Bone marrow (tissue), 2 donors: ENCODE results near the gene GMIP.
"Not testable (repeated sequence)": the region's sequence is repeated elsewhere in the genome, so short reads cannot be mapped to it uniquely, and the experiment has no call there.

Experiments used
- DNase-seq, 2 donors: peaks; one replicate each; lab custom pipeline; 2025; lab: John Stamatoyannopoulos, UW

The GMIP gene

DNA sequence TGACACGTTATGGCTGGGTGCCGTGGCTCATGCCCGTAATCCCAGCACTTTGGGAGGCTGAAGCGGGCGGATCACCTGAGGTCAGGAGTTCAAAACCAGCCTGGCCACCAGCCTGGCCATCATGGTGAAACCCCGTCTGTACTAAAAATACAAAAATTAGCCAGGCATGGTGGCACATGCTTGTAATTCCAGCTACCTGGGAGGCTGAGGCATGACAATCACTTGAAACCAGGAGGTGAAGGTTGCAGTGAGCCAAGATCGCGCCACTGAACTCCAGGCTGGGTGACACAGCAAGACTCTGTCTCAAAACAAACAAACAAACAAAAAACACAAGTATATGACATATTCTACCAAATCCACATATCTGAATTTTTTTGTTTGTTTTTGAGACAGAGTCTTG is 36.8 kb downstream of the GMIP start:
- DNase-seq: not testable (repeated sequence)

DNA sequence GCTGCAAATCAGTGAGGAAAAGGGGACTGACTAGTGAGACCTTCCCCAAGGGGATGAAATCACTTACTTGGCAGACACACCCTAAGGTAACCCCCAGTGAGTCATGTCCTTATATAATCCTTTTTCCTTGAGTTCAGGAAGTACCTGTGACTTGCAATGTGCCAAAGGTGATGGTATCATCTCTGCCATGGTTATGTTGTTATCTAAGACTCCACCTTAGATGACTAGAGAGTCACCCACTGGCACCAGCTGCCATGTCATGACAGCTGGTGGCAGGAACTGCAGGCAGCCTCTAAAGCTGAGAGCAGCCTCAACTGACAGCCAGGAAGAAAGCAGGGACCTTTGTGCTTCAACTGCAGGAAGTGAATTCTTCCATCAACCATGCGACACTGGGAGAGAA is 37.4 kb downstream of the GMIP start:
- DNase-seq: no peak

GRCh38 chr19:19602713-19603324 is 40.6 kb downstream of the GMIP start:
- no peak for DNase-seq

DNA sequence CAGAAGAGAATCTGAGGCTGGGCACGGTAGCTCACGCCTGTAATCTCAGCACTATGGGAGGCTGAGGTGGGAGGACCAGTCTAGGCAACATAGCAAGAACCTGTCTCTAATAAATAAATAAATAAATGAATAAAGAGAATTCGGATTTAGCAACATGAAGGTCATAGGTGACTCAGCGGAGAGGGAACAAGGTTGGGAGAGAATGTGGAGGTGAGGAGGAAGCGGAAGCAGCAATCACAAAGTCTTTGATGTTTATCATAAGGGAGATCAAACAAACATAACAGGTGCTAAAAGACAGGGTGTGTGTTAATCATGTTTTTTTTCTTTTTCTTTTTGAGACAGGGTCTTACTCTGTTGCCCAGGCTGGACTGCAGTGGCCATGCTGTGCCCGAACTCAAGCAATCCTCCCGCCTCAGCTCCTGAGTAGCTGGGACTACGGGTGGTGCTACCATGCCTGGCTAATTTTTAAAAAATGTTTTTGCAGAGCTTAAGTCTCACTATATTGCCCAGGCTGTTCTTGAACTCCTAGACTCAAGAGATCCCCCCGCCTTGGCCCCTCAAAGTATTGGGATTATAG is 41.2 kb downstream of the GMIP start:
- no peak for DNase-seq

- DNase-seq: no peak
Measured at GRCh38 chr19:19600793-19601330, 42.6 kb downstream of the GMIP start.

DNA sequence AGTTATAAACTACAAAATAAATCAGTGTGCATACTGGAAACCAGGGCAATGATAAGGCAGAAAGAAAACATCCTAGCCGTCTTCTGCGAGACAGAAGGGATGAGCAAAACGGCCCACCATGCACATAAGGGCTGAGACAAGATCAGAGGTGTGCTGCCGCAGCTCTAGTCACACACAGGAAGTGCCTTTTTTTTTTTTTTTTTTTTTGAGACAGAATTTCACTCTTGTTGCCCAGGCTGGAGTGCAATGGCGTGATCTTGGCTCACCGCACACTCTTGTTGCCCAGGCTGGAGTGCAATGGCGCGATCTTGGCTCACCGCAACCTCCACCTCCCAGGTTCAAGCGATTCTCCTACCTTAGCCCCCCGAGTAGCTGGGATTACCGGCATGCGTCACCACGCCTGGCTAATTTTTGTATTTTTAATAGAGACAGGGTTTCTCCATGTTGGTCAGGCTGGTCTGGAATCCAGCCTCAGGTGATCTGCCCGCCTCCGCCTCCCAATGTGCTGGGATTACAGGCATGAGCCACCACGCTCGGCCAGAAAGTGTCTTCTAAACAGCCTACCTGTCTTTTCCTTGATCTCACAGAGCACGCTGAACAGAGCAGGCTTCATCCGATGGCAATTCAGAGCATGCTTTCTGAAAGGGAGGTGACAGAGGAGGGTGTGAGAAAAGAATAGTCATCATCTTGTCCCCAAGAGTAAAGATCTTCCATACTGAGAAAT is 44.6 kb downstream of the GMIP start:
- not testable (repeated sequence) for DNase-seq

DNA sequence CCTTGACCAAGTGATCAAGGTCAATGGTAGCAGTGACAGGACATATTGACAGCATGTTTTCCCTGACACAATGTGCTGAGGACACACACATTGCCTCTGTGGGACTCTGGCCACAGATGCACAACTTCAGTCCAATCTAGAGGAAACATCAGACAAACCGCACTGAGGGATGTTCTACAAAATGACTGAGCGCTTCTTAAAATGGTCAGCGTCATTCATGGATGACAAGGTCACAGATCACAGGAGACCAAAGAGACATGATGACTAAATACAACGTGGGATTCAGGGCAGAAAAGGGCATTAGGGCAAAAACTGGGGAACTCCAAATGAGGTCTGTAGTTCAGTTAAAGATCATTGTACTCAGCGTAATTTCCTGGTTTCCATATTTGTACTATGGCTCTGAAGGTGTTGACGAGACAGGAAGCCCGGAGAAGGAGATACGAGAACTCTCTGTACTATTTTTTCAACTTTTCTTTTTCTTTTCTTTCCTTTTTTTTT is 45.6 kb downstream of the GMIP start:
- DNase-seq: no peak

DNA sequence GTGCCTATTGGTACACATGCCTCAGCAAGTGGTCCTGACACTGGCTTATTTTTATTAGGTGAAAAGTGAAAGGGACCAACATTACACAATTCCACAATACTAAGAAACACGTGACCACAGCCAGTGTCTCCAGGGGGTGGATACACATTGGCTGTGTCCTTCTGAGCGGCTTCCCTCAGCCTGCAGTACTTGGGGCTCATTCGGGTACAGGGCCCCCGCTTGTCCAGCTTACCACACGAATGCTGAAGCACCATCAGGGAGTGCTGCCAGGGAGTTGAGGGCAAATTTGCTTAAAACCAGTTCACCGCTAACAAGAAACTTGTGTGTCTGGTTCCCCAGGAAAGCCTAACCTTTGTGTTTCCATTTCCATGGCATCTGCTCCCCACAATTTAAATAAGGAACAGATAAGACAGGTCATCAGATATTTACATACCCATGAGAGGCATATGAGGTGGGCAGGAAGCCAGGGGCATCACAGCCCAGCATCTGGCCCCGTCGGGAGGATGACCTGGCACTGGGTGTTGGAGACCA is 48.2 kb downstream of the GMIP start:
- no peak for DNase-seq

DNA sequence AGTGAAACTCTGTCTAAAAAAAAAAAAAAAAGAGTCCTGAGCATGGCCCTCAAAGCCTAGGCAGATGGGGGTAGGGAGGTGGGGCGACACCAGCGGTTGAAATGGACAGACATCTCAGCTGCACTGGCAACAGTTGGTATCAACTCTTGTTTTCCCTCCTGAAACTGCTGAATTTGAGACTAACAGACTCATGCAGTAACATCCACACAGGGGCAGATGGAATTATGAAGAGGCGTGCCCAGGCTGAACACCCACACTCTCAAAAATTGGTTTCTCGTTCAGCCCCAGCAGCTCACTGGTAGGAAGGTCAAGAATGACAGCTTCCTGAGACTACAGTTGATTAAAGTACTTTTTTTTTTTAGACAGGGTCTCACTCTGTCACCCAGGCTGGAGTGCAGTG is 49.1 kb downstream of the GMIP start:
- DNase-seq: no peak

GRCh38 chr19:19592690-19593089 is 50.8 kb downstream of the GMIP start:
- DNase-seq: no peak

DNA sequence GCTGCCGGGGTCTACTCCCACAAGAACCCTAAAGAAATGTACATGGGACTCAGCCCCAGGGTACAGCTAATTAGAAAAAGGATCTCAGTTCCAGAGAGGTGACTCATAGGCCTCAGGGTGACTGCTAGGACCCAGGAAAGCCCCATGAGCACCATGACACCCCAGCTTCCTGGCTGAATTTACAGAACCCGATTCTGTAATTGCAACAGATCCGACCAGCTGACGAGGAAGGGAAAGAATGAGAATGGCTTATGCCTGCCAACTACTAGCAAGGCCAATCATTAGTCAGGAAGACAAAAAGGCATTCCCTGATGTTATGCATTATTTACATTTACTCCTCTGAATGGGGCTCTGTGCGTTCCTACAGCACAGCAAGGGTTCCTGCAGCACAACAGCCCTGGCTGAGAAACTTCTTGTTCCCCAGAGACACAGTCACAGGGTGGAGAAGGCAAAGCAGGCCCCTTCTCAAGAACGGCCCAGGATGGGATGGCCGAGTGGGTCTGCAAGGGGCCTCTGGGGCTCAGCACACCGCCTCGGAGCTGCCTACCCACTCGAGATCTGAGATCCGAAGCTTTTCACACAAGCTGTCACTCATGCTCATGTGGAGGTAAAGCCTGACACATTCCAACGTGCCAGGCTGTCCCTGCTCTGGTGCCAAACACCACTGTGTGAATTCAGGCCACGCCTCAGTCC is 52.2 kb downstream of the GMIP start:
- DNase-seq: peak in 1 of 2 donors; percentile 41

DNA sequence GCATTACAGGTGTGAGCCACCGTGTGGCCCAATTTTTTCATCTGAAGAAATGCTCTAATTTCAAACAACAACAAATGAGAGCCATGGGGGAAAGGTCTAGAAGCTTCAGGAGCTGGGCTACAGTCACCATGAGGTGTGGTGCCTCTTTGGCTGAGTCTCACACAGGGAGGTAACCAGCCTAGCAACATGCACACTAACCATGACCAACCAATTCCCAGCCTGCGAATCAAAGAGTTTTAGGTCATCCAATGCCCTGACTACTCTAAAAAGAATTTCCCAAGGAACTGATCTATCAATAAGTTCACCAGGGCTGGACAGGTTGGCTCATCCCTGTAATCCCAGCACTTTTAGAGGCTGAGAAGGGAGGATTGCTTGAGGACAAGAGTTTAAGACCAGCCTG is 54.9 kb downstream of the GMIP start:
- DNase-seq: no peak

DNA sequence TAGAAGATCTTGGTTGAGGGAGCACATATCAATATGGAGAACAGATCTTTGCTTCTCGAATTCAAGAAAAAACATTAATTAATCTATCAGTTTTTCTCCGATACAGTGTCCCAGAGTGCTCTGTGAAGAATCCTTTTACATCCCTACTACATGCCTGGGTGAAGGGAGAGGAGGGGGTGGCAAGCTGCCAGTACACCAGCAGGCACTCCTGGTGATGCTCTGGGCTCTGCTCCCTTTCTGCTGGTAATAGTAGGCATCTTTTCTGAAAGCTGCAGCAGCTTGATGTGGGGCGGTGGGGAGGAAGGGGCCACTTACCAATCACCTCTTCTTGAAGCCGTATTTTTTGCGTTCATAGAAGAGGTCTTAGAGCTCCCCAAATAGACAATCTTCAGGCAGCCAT is 55.7 kb downstream of the GMIP start:
- DNase-seq: no peak

DNA sequence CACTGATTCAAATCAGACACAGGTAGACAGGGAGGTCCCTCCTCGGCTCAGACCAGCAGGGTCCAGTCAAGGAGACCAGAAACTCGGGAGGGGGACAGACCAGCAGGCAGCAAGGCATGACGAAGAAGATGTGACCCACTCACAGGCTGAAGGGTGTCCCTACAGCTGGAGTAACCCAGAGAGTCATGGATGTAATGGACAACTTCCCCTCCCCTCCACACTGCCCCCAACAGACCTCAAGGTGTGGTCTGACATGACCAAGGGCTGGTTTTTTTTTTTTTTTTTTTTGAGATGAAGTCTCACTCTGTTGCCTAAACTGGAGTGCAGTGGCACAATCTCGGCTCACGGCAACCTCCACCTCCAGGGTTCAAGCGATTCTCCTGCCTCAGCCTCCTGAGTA is 59.1 kb downstream of the GMIP start:
- no peak for DNase-seq

GRCh38 chr19:19582471-19582870 is 61.0 kb downstream of the GMIP start:
- no peak for DNase-seq

DNA sequence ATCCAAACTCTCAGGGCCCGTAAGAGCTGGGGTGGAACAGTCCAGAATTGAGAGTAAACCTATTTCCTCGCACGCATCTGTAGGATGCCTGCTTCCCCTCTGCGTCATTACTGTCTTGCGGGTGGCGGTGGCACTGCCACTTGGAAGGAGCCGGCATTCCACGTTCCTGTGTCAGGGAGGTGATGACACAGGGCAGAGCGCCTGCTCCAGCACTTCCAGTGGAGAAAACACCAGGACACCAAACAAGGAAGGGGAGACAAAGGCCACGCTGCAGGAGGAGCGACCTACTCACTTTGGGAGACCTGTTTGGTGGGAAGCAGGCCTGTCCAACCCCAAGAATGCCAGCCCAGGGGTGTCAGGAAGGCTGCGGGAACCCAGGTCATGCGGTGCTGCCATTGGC is 62.1 kb downstream of the GMIP start:
- DNase-seq: no peak

GRCh38 chr19:19580418-19580817 is 63.0 kb downstream of the GMIP start:
- DNase-seq: no peak

DNA sequence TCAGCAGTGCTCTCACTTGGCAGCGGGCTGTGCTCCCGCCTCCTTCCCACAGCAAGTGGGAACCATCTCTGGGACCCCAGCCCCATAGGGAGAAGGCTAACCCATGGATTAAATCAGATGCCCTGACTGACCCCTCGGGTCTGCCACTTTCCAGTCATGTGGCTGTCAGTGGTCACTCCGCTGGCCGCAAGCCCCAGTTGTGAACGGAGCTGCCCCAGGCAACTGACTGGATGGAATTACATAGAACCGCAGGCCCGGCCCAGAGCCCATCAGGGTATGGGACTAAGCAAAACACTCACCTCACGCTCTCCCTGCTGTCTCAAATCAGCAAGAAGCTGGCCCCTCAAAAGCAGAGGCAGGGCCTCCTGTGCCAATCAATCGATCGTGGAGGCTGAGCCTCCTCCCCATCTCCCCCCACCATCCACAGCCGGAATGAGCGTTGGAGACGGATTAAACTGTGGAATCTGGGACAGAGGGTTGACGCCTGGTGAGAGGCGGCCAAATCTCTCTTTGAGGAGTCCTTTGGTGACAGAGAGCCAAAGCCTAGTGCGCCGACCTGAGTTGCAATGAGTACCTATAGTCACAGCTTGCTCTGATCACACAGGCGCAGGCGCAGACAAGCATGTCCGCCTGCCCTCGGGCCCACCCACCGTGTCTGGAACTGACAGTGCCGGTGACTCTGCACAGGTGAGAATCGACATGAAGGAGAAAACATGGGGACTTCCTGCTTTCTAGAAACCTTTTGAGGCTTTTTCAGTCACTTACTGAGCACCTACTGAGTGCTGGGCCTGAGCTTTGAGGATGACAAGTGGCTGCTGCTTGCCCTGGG is 63.7 kb downstream of the GMIP start:
- no peak for DNase-seq
